Stimulated activated CD4-positive, alpha-beta T cell treated with anti-CD3 and anti-CD28 coated beads, Interleukin-4, amount 100 ng/mL, for 24 hours (primary cell): ENCODE measurements around the gene SPAG16.

Source experiments
- DNase-seq: peaks from one replicate; pipeline ENCODE4 v3.0.0-alpha.2; 2020

SPAG16 gene

DNA sequence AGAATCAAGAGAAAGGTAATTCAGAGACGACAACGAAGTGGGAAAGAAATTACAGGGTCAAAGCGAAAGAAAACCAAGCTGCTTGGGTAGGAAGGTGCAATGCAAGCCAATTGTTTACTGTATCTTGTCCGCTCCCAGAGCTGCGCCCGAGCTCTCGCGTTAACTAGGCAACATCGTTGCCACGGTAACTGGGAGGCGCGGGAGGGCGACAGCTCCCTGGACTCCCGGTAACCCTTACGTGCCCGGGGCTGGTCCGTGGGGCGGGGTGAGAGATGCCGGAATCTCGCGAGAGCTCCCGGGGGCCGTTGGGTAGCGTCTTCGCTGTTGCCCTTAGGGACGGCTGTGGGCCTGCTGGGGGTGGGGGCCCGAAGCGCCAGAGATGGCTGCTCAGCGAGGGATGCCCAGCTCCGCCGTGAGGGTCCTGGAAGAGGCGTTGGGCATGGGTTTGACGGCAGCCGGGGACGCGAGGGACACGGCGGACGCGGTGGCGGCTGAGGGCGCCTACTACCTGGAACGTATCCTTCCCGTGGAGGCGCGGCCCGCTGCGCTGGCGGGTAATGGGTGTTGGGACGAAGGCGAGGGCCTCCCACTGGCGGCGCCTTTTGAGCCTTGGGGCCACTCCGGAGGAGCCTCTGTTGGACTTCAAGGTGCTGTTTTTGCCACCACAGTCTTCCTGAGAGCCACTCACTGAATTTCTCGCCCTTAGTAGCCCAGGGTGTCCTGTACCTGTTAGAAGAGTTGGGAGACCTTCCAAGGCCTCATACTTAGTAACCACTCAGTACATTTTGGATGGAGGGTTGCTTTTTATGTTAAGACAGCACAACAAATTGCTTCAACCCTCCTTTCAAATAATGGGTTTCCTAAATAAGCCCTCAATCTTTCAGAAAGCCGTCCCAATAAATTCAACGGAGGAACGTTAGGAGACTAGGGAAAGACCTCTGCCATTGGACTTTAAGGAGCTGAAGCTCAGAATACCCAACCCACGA is at the start of gene SPAG16:
SPAG16 (plus strand) TSS at position 360 of the 986 bp plus-strand sequence.
- peak; percentile 97 for DNase-seq

DNA sequence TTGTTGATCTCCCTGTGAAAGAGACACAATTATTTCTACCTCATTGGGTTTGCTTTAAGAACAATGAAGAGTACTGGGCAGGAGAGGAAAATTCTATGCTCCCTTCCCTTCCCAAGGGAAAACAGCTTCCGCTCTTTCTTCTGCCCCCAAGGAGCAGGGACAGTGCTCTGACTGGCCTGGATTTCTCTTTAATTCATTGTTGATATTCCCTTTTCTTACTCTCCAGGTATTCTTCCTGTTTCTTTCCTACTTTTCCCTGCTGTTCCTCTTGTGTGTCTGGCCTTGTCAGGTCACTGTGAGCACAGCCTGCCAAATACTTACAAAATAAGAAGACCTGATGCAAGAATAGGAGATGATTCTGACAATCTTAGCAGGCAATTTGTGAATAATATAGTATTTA is 49.6 kb upstream of the SPAG16 start:
- DNase-seq: no peak

DNA sequence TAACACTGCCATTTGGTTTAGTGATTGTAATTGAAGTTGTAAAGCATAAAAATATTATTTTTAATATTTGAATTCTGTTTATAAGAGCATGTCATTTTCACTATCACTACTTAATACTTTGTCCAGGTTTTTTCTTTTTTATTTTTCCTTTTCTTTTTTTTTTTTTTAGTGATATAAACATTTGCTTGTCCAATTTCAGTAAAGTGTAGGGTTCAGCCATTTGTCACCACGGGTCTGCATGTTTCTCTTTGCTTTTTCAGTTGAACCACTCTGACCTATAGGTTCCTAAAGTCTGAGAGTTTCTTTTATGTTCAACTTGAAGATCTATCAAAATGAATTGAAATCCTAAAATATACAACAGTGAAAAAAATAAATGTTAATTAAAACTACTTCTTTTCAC is 48.5 kb upstream of the SPAG16 start:
- no peak for DNase-seq

DNA sequence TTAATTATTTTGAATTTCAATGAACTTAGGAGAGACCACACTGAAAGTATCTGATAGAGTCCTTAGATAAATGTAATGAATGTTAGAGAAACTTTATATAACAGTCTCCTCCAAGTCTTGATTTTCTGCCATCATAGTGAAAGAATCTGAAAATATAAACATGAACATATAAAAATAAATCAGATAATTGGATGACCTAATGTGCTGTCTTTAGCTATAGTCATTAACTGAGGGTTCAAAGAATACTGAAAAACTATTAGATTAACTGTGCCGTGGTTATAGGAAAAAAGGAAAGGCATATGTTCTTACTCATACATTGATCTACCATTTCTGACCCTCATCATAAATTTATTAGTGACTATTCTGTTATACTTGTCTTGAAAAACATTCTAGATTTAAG is 47.0 kb upstream of the SPAG16 start:
- no peak for DNase-seq

DNA sequence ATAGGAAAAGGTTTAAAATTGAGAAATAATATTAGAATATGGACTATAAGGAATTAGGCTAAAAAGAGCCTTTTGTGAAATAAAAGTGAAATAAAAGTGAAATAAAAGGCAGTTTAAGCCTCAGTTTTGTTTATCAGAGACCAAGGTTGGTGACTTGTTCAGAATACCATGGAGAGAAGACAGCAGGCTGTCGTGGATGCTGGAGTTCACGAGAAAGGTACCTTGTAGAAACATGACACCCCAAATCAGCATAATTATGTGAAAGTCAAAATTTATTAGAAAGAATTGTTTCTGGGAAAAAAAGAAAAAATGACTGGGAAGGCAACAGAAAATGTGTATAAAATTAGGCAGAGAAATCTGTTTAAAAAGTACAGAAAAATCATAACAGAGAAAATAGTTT is 46.5 kb upstream of the SPAG16 start:
- no peak for DNase-seq

DNA sequence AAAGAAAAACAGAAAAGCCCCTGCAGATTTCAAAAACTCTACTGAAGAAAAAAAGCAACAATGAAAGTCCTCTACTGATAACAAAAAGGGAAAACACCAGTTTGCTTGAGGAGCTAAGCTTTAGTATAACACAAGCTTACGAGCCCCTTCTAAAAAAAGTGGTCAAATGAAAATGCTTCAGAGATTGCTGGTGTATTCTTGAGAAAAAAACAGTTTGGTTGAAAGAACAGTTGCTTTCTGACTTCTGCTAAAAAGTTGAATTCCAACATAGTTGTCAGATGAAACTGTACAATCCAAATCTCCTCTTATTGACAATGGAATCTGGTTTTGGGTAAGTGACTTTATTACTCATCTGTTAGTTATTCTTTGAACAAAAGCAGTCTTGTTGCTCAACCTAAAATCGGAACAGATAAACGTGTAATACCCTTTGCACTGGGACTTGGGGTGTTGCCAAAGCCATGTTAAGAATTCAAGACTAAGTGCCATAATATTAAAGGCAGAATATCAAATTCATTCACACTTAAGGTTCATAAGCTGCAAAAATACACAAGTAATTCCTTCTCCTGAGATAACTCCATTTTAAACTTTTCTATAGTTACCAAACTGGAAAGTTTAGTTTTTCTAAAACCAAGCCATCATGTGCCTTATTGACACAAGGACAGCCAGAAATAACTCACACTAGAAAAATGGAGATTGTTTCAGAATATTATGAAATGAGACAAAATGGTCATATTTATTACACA is 45.3 kb upstream of the SPAG16 start:
- no peak for DNase-seq

DNA sequence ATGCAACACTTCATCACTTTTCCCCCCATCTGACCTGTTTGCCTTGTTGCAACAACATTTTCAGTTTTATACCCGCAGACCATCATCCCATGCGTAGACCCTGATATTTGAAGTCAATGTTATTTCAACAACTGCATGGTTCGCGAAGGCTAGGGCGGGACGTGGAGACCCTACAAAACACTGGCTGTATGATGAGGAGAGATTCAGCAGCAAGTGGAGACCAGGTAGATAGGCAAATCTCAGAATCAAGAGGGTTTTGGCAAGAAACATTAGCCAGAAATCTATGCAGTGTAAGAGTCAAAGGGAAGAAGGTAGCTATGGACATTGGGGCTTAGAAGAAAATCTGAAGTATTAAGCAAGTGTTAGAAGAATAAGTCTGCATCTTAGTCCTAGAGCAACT is 42.4 kb upstream of the SPAG16 start:
- no peak for DNase-seq

DNA sequence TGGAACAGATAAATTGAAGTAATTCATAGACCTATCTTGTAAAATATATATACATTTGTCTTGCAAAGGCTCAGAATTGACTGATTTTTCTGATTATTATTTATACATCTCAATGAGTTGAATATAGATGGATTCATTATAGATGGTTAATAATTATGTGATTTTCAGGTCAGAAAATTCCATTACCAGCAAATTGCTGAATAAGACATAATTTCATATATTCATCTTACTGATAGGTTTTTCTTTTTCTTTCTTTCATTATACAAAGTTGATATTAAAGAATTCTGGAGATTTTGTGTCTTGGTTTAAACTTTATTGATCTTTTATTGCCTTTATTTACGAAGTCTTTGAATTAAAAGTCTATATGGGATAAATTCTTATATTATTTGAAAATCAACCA is 41.6 kb upstream of the SPAG16 start:
- DNase-seq: no peak

DNA sequence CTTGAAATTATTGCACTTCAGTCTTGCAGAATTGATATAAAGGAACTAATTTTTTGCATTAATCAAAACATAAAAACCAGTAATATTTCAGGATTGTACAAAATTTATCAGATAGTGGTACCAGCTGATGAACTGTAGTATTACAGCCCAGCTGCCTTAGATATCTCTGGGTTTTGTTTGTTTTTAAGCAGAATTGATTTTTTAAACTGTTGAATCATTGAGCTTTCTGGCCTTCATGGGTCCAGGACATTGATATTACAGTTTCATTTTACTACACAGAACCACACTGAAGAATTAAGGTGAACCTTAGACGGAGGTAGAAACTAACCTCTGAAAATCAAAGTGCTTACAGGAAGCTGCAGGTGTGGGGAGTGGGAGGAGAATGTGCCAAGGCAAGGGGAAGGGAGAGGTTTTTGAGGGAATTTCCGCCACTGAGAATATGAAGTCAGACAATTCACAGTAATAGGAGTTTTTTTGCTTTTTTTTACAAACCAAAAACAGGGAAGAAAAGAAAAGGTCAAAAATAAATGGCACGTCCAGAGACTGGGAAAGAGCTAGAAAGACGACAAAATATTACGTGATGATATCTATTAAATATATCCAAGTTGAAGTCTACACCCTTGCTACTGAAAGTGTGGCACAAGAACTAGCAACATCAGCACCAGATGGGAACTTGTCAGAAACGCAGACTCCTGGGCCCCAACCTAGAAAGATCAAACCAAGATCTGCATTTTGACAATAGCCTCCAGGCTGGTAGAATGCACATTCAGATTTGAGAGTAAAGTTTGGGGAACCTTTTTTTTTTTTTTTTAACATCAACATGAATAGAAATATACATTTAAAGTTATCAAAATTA is 40.8 kb upstream of the SPAG16 start:
- no peak for DNase-seq

DNA sequence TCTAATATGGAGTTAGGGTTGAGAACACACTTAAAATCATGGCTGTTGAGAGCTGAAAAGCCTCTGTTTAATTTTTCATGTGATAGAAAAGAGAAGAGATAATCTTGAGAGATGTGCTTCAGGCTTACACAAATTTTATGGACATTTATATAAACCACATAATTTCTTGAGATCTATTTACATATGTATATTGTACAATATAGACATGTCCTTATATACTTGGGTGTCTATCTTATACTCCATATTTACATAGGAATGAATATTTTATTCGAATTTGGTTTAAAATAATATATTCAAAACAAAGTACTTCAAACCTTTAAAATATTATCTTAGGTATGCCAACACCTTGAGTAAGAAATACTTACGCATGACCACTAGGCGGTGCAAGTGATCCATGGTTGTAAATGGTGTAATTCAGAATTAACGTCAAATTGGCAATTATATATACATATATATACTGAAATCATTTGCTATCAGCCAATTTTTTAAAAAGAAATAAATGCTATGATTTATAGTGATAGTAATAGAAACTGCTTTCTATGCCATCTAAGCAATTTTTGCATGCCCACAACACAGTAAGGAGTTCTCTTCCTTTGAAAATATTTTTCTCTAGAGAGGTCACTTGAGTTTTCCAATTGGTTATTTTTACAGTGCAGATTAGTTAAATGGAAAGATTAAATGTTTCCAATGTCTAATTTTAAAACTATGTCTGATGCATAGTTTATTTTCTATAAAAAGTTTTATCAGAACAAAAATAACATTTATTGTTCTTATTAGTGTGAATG is 37.6 kb upstream of the SPAG16 start:
- DNase-seq: peak; percentile 64

DNA sequence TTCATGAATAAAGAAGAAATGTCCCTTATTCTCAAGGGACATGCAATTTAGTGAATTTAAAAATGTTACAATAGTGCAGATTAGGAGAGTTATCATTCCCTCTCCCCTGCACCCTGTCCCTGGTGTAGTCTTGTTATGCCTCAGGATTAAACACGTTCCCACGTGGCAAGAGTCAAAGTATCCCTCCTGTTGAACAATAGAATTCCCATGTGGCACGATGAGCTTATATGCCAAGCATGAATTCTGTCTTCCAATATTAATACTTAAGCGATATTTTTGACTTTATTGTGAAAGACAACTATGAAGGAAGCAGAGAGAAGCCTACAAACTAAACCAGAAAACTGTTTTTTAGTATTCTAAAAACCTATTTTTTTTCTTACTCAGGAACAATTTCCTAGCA is 36.7 kb upstream of the SPAG16 start:
- no peak for DNase-seq

DNA sequence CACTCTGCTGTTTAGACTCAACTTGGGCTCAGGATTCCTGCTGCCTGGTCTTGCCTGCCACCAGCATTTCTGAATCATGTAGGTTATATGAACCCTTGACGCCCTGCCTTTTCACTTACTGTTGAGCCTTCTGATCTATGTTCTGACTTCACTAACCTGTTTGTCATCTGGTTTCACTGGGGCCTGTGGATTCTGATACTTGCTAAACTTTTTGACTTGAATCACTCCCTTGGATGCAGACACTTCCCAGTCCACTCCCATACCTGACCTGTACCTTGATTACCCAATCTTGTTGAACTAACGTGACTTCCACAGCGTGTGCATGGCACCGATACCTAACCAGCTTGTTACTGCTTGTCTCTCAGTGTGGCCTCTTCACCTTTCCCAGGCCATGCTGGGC is 35.6 kb upstream of the SPAG16 start:
- no peak for DNase-seq

DNA sequence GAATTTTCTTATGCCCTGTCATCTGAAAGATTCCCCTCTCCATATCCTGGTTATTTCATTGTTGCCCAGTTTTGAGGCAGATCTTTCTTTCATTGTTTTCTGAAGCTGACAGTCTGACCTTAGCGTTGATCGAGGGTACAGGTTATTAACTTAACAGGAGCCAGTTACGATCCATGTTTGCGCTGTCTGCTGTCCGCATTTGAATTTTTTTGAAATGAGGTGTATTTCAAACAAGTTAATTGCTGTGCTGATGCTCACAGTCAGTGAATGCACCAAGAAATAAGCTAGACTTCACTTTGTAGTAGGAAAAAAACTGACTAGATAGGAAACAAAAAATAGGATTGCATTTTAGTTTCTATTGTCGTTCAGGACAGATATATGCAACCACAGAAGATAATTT is 34.8 kb upstream of the SPAG16 start:
- DNase-seq: no peak

DNA sequence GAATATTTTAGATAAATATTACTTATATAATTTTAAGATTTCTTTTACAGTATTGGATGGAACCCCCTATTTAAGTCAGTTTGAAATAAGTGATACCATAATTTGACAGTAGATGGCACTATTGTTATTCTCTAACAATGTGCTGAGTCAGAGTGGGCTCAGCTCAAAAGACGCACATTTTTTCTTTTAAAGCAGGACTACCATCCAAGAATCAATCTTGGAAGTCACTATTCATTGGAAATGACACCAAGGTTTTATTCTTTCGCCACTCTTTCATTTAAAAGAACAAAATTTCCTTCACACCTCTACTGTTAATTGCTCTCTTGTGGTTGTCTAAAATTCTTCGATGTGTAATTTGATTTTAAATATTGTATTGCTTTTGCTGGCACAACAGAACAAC is 32.6 kb upstream of the SPAG16 start:
- DNase-seq: no peak

DNA sequence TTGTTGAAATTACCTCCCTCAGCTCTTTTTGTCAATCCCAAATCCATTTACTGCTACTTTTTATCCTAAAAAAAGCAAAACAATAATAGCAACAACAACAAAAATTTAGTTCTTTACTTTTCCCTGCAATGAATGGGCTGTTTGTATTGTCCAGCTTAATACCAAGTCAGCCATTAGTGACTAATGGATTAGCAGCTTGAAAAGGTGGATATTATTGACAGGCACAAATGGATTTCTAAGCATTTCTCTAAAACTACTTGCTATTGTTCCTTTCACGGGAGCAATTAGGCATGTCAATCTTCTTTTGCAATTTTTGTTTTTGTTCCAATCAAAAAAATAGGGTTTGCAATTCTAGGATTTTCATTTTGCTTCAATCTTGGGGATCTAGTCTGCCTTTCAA is 32.1 kb upstream of the SPAG16 start:
- DNase-seq: no peak

DNA sequence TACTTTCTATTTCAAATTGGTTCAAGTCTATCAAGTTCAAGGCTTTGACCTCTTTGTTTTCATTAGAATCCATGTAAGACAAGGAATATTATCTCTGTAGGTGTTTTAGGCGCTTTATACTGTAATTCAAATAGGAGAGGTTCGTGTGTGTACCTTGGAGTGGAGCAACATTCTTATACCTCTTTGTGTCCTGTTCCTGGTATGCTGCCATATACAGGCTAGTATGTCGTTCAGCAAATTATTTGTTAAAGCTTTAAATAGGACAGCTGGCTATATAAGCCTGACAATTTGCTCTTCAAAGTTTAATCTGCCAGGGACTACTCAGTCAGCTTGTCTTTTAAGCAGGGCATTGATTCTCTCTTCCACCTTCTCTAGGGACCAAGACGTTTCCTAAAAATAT is 31.1 kb upstream of the SPAG16 start:
- DNase-seq: no peak

DNA sequence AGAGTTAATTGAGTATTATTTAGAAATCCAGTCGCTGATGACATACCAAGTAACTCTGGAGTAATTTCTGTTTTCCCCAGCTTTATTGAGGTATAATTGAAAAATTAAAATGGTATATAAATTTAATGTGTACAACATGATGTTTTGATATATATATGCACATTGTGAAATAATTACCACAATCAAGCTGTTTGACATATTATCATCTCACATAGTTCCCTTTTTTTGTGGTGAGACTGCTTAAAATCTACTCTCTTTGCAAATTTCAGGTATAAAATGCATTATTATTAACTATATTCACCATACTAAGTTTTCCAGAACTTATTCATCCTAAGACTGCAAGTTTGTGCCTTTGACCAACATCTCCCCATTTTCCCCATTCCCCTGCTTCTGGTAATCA is 25.0 kb upstream of the SPAG16 start:
- no peak for DNase-seq

DNA sequence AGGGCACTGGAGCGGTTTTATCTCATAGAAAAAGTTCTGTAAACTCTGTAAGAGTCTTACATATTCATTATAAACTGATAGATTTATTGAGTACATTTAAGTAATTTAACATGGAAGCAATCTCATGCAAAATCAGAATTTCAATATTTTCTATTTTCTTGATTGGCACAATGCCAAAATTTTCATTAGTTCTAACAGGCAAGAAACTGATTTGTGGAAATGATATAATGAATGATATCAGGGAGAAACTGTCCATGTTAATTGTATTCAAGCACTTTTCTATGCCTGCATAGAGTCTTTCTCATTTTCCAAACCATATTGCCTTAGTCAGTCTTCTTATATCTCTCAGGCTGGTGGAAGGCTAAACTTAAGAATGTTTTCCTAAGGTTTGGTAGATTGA is 23.0 kb upstream of the SPAG16 start:
- no peak for DNase-seq

DNA sequence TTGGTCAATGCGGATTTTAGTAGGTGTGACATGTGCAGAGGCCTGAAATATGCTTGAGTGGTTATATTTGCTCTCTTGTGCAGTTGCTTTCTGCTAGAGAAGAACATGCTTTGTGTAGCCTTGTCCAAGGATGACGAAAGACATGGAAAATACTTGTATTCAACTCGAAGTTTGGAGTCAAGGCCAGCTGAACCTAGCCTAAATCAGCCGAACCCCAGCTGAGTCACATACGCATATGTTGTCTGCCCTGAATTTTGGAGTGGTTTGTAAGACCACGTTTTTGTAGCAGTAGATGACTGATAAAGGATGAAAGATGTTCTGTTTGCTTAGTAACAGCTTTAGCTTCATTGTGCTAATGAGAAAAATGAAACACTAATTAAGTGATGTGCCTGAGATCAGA is 22.5 kb upstream of the SPAG16 start:
- no peak for DNase-seq

DNA sequence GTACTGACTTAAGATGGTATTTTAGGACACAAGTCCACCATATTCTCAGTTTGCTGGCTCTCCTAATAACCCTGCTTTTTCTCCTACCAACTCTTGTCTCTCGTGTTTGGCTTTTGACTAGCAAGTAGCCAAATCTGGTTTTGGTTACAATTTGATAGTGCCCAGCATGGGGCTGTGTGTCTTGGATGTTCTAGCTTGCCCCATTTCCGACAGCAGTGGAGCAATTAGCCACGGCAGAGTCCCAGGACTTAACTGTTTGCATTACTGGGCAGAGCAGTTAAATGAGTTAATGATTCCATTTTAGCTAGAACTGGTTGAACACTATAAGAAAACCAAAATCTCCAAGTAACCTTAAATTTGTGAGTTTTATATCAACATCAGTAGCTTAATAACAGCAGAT is 18.6 kb upstream of the SPAG16 start:
- no peak for DNase-seq

DNA sequence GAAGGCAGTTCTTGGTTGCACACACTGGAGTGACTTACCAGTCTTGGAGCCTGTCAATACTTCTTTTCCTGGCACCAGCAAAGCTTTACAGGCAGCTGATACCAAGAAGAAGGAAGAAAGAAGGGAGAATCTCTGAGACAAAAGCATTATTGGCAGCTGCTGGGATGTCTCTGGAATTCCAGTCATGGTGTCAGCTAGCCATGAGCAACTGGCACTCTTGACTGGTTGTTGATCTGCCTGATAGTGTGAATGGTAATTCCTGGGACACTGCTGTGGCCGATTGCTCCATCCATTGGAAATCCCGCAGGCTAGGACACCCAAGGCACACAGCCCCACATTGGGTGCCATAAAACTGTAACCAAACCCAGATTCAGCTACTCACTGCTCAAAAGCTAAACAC is 17.8 kb upstream of the SPAG16 start:
- DNase-seq: no peak

DNA sequence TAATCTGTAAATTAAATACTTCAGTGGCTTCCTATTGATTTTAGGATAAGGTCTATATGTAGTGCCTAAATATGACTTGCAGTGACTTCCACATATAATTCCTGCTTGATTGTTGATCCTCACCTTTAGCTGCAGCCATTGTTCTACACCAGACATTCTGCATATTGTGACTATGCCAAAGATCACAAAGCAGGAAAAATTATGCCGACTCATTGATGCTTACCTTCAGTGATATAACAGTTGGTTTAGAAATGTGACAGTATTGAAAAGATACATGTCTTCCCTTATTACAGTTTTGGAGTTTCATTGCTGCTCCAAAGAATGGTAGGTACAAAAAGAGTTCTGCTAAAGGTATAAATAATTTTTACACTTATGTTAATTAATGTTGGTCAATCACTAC is 12.3 kb upstream of the SPAG16 start:
- no peak for DNase-seq

DNA sequence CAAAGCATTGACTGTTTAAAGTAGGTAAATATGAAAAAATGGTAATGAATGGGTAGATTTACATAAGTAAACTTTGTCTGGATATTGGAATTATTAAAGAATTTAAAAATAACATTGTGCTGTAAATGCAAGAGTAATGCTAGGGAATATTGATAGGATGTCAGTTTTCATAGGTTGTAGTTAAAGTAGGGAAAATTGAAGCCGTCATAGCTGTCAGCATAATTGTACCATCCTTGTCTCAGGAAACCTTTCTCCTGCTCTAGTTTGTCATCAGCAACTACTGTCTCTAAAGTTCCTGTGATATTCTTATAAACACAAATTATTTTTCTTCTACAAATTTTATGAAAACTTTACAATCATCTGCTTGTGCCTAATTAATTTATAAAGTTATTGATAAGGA is 10.1 kb upstream of the SPAG16 start:
- DNase-seq: no peak
